HL-60 (cell line): ENCODE data around the gene LMTK2.

ENCODE experiments used
- DNase-seq, 2 experiments: peaks; one replicate each; pipeline ENCODE4 v3.0.0-alpha.2; 2010 to 2020; ENCODE audit warnings: low read depth in 1 of 2, low spot score in 1 of 2
- H3K27ac ChIP-seq: fragments of 250-450 bp; sonication (Bioruptor Pico); replicated peaks from 2 replicates; pipeline ENCODE4 v1.5.1; 2020; ENCODE audit warnings: mild to moderate bottlenecking, moderate library complexity
- H3K27me3 ChIP-seq: fragments of 250-450 bp; sonication (Bioruptor Pico); 2 replicates; pipeline ENCODE4 v1.5.1; 2021; ENCODE audit warnings: mild to moderate bottlenecking, moderate library complexity; ENCODE audit not compliant: insufficient read depth, poor library complexity, severe bottlenecking
- H3K4me3 ChIP-seq: replicated peaks from 2 replicates; pipeline ENCODE4 v1.5.1; 2011; ENCODE audit warnings: mild to moderate bottlenecking, control low read depth, low read length; ENCODE audit not compliant: insufficient read depth
- CTCF ChIP-seq: IDR thresholded peaks from one replicate; pipeline ENCODE4 v1.5.1; 2011; ENCODE audit warnings: low read length, control low read depth, inconsistent platforms; ENCODE audit not compliant: insufficient read depth
- GABPA ChIP-seq: IDR thresholded peaks from 2 replicates; pipeline ENCODE4 v1.6.1; 2012; ENCODE audit warnings: low read depth
- POLR2AphosphoS5 ChIP-seq: IDR thresholded peaks from 2 replicates; pipeline ENCODE4 v1.6.1; 2012; ENCODE audit warnings: low read depth
- SPI1 ChIP-seq: IDR thresholded peaks from 2 replicates; pipeline ENCODE4 v1.6.1; 2012; ENCODE audit warnings: low read depth, mild to moderate bottlenecking, borderline replicate concordance
- TF ChIP-seq, protein P1 (sequence below): IDR thresholded peaks from 2 replicates; pipeline ENCODE4 v1.6.1; 2012; ENCODE audit warnings: low read depth; ENCODE audit not compliant: insufficient replicate concordance

LMTK2 gene

DNA sequence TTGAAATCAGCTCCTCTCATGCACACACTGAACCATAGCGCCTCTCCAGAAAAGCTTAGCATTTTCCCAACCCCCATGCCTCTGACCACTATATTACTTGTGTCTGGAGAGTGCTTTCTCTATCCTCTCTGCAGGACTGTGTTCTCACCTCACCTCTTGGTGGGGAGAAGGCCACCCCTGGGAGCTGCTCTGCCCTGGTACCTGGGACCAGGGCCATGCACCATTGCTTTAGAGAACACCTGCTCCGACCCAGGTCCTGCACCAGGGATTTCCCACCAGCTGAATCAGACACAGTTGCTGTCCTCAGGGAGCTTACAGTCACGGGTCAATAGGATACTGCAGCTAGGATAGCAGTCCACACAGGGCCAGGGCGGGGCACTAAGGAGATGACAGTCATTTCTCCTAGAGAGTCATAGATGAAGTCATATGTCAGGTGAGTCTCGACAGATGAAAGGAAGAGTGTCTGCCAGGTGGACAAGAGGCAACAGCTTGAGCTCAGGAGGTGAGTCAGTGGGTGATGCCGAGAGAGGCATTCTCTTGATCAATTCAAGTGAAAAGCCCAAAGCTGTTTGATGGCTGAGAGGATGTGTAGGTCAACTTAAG, 619 bp upstream of the LMTK2 start:
- H3K27me3 ChIP-seq: no peaks in the 10 kb centered on the region
- no peak overlapping the region for H3K27ac ChIP-seq
- H3K4me3 ChIP-seq: no peak overlapping the region
- no peak for TF ChIP-seq SPI1
- no peak for TF ChIP-seq CTCF
- no peak for TF ChIP-seq GABPA
- TF ChIP-seq, protein P1, sequence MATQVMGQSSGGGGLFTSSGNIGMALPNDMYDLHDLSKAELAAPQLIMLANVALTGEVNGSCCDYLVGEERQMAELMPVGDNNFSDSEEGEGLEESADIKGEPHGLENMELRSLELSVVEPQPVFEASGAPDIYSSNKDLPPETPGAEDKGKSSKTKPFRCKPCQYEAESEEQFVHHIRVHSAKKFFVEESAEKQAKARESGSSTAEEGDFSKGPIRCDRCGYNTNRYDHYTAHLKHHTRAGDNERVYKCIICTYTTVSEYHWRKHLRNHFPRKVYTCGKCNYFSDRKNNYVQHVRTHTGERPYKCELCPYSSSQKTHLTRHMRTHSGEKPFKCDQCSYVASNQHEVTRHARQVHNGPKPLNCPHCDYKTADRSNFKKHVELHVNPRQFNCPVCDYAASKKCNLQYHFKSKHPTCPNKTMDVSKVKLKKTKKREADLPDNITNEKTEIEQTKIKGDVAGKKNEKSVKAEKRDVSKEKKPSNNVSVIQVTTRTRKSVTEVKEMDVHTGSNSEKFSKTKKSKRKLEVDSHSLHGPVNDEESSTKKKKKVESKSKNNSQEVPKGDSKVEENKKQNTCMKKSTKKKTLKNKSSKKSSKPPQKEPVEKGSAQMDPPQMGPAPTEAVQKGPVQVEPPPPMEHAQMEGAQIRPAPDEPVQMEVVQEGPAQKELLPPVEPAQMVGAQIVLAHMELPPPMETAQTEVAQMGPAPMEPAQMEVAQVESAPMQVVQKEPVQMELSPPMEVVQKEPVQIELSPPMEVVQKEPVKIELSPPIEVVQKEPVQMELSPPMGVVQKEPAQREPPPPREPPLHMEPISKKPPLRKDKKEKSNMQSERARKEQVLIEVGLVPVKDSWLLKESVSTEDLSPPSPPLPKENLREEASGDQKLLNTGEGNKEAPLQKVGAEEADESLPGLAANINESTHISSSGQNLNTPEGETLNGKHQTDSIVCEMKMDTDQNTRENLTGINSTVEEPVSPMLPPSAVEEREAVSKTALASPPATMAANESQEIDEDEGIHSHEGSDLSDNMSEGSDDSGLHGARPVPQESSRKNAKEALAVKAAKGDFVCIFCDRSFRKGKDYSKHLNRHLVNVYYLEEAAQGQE: no peak
- TF ChIP-seq POLR2AphosphoS5: no peak
- no peak for DNase-seq

- TF ChIP-seq, protein P1: no peak
- TF ChIP-seq POLR2AphosphoS5 (no peak), GABPA (no peak), CTCF (no peak), SPI1 (no peak)
- H3K4me3 ChIP-seq: peak overlapping the region; percentile 99
- no peaks in the 10 kb centered on the region for H3K27me3 ChIP-seq
- peak in 1 of 2 experiments; percentile 7 for DNase-seq
- H3K27ac ChIP-seq: no peak overlapping the region
Observed at GRCh38 chr7:98107313-98107721, 655 bp downstream of the LMTK2 start.

DNA sequence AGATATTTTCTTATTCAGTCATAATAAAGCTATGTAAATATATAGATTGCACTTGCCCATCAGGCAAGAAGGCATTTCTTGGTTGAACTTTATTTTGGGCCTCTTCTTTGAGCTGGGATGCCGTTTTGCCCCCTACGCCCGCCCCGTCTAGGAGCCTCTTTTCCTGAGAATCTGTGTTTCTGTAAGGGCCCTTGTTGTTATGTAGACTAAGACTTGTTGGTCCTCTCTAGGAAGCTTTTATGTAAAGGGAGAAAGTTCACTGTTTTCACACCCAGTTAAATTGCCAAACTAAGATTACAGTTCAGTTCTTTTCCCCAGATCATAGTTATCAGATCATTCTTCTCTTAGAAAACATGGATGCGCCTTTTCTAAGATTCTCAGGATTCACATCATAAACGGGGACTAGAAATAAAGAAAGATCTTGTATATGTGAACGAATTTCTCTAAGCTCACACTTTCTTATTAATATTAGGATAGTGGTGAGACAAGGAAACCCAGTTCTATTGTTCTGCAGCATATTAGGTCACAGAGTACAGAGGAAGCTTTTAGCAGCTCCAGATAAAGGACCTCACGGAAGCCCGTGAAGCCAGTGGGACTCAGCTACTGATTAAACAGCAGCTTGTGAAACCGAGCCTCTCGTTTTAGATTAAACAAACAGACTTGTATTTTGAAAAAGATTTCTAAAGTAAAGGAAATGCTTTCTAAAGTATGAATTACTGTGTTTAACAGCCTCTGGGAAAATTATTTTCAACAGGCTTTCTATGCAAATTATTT, 3.8 kb downstream of the LMTK2 start:
- TF ChIP-seq, protein P1: no peak
- no peak for TF ChIP-seq GABPA
- TF ChIP-seq POLR2AphosphoS5: no peak
- no peak for TF ChIP-seq CTCF
- TF ChIP-seq SPI1: no peak
- H3K27ac ChIP-seq: no peak overlapping the region
- H3K27me3 ChIP-seq: no peaks in the 10 kb centered on the region
- no peak for DNase-seq
- no peak overlapping the region for H3K4me3 ChIP-seq
